ENCODE results near the gene CCR5AS.

The CCR5AS gene

DNA sequence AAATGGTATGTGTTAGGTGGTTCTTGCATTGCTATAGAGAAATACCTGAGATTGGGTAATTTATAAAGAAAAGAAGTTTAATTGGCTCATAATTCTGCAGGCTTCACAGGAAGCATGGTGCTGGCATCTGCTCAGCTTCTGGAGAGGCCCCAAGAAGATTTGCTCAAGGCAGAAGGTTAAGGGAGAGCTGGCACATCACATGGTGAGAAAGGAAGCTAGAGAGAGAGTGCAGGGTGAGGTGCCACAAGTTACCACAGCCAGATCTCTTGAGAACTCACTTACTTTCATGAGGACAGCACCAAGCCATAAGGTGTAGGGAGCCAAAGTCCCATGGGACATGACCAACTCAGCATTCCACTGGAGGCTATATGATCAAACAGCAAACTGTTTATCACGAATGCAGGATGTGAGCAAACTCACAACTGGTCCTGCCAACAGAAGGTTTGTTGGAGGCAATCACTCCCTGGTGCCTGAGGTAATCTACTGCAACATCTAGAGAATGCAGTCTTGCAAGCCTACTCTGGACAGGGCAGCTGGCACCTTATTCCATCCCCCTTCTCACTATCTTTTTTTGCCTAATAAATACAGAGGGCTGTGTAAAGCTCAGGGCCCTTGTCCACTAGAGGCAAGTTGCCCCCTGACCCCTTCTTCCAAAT is 81.1 kb downstream of the CCR5AS start:
- Histone ChIP-seq H3K4me3 (no peak overlapping the region), H3K9me3 (no peaks in the 10 kb centered on the region), H3K36me3 (no peaks in the 10 kb centered on the region), H3K4me1 (no peaks in the 10 kb centered on the region), H3K27ac (no peak overlapping the region), H3K27me3 (no peaks in the 10 kb centered on the region)
- TF ChIP-seq POLR2A (IDR thresholded peaks at IDR 0.05), result no peak
- TF ChIP-seq, protein P1, sequence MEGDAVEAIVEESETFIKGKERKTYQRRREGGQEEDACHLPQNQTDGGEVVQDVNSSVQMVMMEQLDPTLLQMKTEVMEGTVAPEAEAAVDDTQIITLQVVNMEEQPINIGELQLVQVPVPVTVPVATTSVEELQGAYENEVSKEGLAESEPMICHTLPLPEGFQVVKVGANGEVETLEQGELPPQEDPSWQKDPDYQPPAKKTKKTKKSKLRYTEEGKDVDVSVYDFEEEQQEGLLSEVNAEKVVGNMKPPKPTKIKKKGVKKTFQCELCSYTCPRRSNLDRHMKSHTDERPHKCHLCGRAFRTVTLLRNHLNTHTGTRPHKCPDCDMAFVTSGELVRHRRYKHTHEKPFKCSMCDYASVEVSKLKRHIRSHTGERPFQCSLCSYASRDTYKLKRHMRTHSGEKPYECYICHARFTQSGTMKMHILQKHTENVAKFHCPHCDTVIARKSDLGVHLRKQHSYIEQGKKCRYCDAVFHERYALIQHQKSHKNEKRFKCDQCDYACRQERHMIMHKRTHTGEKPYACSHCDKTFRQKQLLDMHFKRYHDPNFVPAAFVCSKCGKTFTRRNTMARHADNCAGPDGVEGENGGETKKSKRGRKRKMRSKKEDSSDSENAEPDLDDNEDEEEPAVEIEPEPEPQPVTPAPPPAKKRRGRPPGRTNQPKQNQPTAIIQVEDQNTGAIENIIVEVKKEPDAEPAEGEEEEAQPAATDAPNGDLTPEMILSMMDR (IDR thresholded peaks at IDR 0.05), result no peak
- no peak for TF ChIP-seq POLR2AphosphoS5 (IDR thresholded peaks at IDR 0.05; ENCODE audit: insufficient read depth in 1 of 2, low read depth in 1 of 2)
- no peak for DNase-seq (ENCODE audit: extremely low spot score in 2 of 2)
- intact Hi-C loops (cut with DNase I), result no loop called here

DNA sequence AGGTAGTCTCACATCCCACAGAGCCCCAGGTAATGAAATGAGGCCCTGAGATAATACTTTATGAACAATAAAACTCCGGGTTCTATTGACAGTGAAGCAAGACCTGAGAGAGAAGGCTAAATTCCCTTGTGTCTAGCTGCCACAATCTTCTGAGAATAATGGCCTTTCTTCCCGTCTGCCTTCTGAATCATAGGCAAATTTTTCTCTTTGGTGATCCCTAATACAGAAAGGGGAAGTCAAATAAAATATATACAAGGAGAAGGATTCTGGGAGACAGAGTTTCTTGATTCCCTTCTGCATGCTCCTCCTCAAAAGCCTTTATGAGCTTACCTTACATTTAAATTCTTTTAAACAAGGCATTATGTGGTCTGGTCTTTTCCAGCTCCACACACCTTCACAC is 82.8 kb downstream of the CCR5AS start:
- Histone ChIP-seq H3K27ac (no peak overlapping the region), H3K9me3 (no peaks in the 10 kb centered on the region), H3K4me1 (no peaks in the 10 kb centered on the region), H3K36me3 (no peaks in the 10 kb centered on the region), H3K27me3 (no peaks in the 10 kb centered on the region), H3K4me3 (no peak overlapping the region)
- TF ChIP-seq POLR2A (IDR thresholded peaks at IDR 0.05), result no peak
- TF ChIP-seq, protein P1 (IDR thresholded peaks at IDR 0.05), result no peak
- no peak for TF ChIP-seq POLR2AphosphoS5 (IDR thresholded peaks at IDR 0.05; ENCODE audit: insufficient read depth in 1 of 2, low read depth in 1 of 2)
- intact Hi-C loops (cut with DNase I), result no loop called here
- DNase-seq (ENCODE audit: extremely low spot score in 2 of 2), result no peak

DNA sequence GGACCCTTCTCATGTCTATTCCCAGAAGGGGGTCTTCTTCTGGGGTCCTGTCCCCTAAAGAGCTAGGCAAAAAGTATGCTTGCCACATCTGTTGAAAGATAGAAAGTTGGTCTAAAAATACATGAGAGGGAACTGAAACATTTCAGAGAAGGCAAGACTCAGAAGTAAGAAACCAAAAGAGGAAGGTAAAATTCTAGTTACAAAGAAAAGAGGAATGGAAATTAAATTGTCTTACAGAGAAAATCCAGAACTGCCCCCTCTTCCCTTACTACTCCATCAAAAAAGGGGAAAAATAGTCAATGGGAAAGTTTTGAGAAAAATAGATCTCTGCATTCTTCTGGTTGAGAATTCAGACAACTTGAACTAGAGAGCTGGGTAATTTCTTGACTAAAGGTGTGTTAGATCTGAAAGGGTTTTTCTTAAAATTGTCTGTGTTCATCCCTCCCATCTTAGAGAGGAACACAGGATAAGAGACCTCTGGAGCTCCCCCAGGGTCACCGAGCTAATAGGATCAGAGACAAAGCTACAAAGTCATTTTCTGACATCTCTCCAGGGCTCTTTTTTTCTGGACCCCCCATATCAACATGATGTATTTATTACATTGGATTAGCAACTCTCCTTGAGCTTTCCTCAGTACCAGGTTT is 85.3 kb downstream of the CCR5AS start:
- H3K27ac ChIP-seq, result no peak overlapping the region
- no peak overlapping the region for H3K4me3 ChIP-seq
- no peaks in the 10 kb centered on the region for H3K4me1 ChIP-seq
- intact Hi-C loops (cut with DNase I), result no loop called here
- no peaks in the 10 kb centered on the region for H3K36me3 ChIP-seq
- H3K27me3 ChIP-seq, result no peaks in the 10 kb centered on the region
- no peaks in the 10 kb centered on the region for H3K9me3 ChIP-seq
- no peak for DNase-seq (ENCODE audit: extremely low spot score in 2 of 2)
- TF ChIP-seq POLR2A (IDR thresholded peaks at IDR 0.05), result no peak
- TF ChIP-seq POLR2AphosphoS5 (IDR thresholded peaks at IDR 0.05; ENCODE audit: insufficient read depth in 1 of 2, low read depth in 1 of 2), result no peak
- TF ChIP-seq, protein P1 (IDR thresholded peaks at IDR 0.05), result no peak

DNA sequence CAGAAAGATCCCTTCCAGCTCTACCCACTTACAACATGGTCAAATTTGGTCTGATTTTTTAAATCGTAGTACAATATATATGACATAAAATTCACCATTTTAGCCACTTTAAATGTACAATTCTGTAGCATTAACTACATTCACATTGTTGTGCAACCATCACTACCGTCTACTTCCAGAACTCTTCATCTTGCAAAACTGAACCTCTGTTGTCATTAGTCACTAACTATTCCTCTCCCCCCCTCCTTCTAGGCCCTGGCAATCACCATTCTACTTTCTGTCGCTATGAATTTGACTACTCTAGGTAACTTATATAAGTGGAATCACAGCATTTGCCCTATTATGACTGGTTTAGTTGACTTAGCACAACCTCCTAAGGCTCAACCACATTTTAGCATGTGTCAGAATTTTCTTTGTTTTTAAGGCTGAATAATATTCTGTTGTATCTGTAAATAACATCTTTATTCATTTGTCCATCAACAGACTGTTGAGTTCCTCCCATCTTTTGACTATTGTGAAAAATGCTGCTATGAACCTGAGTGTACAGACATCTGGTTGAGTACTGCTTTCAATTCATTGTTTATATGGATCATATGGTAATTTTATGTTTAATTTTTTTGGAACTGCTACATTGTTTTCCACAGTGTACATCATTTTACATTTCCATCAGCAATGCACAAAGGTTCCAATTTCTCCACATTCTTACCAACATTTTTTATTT is 88.5 kb downstream of the CCR5AS start:
- TF ChIP-seq POLR2AphosphoS5 (IDR thresholded peaks at IDR 0.05; ENCODE audit: insufficient read depth in 1 of 2, low read depth in 1 of 2), result no peak
- TF ChIP-seq, protein P1 (IDR thresholded peaks at IDR 0.05), result no peak
- no peak for TF ChIP-seq POLR2A (IDR thresholded peaks at IDR 0.05)
- H3K4me3 ChIP-seq, result no peak overlapping the region
- no peaks in the 10 kb centered on the region for H3K4me1 ChIP-seq
- DNase-seq (ENCODE audit: extremely low spot score in 2 of 2), result no peak
- no peaks in the 10 kb centered on the region for H3K36me3 ChIP-seq
- no peaks in the 10 kb centered on the region for H3K9me3 ChIP-seq
- intact Hi-C loops (cut with DNase I), result no loop called here
- no peak overlapping the region for H3K27ac ChIP-seq
- no peaks in the 10 kb centered on the region for H3K27me3 ChIP-seq

DNA sequence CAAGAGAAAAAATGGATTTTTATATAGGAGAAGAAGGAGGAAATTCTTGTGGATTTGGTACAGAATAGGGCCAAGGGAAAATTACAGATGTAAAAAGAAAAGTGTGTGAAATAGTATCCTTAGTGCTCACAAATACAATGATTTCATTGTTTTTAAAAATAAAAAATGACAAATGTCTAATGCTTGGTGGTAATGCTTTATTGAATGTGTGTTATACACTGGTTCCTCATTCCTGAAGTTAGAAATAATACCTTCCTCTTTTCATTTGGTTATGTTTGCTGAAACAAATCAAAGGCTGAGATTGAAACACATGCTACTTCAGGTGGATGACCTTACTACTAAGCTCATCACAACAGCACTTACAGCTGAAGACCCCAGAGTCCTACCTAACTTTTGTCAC is 90.7 kb downstream of the CCR5AS start:
- TF ChIP-seq POLR2A (IDR thresholded peaks at IDR 0.05), result no peak
- TF ChIP-seq, protein P1 (IDR thresholded peaks at IDR 0.05), result no peak
- no peak for TF ChIP-seq POLR2AphosphoS5 (IDR thresholded peaks at IDR 0.05; ENCODE audit: insufficient read depth in 1 of 2, low read depth in 1 of 2)
- no peak overlapping the region for H3K4me3 ChIP-seq
- no peaks in the 10 kb centered on the region for H3K9me3 ChIP-seq
- intact Hi-C loops (cut with DNase I), result no loop called here
- H3K4me1 ChIP-seq, result peaks cover 10% of the 10 kb centered on the region
- H3K27ac ChIP-seq, result no peak overlapping the region
- no peaks in the 10 kb centered on the region for H3K27me3 ChIP-seq
- no peaks in the 10 kb centered on the region for H3K36me3 ChIP-seq
- DNase-seq (ENCODE audit: extremely low spot score in 2 of 2), result no peak

All from vagina (tissue), 2 donors.